K562 (cell line): ENCODE results near the gene TECPR2. TPM values are rescaled to one million over a fixed set of nuclear protein-coding genes. Genes with fewer than 3 reads are reported as not detected.

ENCODE experiments used
- ATAC-seq: fragments of 200-7000 bp; cut with Tn5 transposase; 3 replicates; pipeline ENCODE4 v1.9.1; 2020; ENCODE audit warnings: moderate library complexity
- BruUV-seq: library from RNA; stranded (reverse); fragments of 400-500 nt; replicated peaks from 2 replicates; lab custom pipeline; 2021; lab: Mats Ljungman, UMichigan
- CTCF ChIA-PET: fragments of 300-600 bp; formaldehyde crosslinking; extraction: SDS; loops from one replicate; lab custom pipeline; 2021; ENCODE audit warnings: low intra/inter-chr PET ratio; lab: Yijun Ruan, JAX
- POLR2A ChIA-PET: fragments of 300-600, 350-650 bp; sonication (Branson Sonifier 250); formaldehyde crosslinking; extraction: SDS; loops from one replicate; lab custom pipeline; 2021; ENCODE audit warnings: antibody characterized with exemption, inconsistent platforms; lab: Yijun Ruan, JAX
- DNase-seq, 4 experiments: peaks; one replicate each; pipeline versions ENCODE4 v3.0.0 to v3.0.0-alpha.2; 2011 to 2018; ENCODE audit warnings: low spot score in 3 of 4, mixed read lengths in 3 of 4; ENCODE audit errors: extremely low read depth in 1 of 4
- FAIRE-seq: peaks from 2 replicates; lab custom pipeline; 2011; peaks lifted over from hg19 to GRCh38; lab: Jason Lieb, UNC
- H2AFZ ChIP-seq: 2 replicates; pipeline ENCODE4 v1.6.0; 2011; ENCODE audit warnings: low read depth, low read length, control low read depth, inconsistent platforms
- H3K27ac ChIP-seq: fragments of 200-600 bp; 3 replicates; pipeline ENCODE4 v1.8.0; 2011; ENCODE audit warnings: low read depth, mild to moderate bottlenecking, control low read depth, inconsistent platforms, low read length, moderate library complexity, mixed read lengths; ENCODE audit errors: extremely low read depth
- H3K27me3 ChIP-seq, 2 experiments: fragments of 300-600 bp in 1 of 2; 2 replicates in 1 of 2; 3 replicates in 1 of 2; pipeline versions ENCODE4 v1.6.0 to v1.8.0; 2011; ENCODE audit warnings: inconsistent platforms in 2 of 2, low read length in 2 of 2, mild to moderate bottlenecking in 1 of 2, mixed read lengths in 1 of 2, moderate library complexity in 1 of 2; ENCODE audit not compliant: control insufficient read depth in 2 of 2, insufficient read depth in 2 of 2
- H3K36me3 ChIP-seq: fragments of 300-600 bp; 3 replicates; pipeline ENCODE4 v1.8.0; 2011; ENCODE audit warnings: mild to moderate bottlenecking, low read length, inconsistent platforms; ENCODE audit not compliant: control insufficient read depth, insufficient read depth
- H3K4me1 ChIP-seq, 2 experiments: fragments of 200-600 bp in 1 of 2; replicated peaks in 1 of 2; 2 replicates in 1 of 2; 3 replicates in 1 of 2; pipeline versions ENCODE4 v1.5.1 to v1.8.0; 2011; ENCODE audit warnings: inconsistent platforms in 2 of 2, low read length in 2 of 2, mild to moderate bottlenecking in 1 of 2, mixed read lengths in 1 of 2, moderate library complexity in 1 of 2; ENCODE audit not compliant: control insufficient read depth in 2 of 2, insufficient read depth in 2 of 2
- H3K4me2 ChIP-seq: 2 replicates; pipeline ENCODE4 v1.6.1; 2011; ENCODE audit warnings: low read length, control low read depth, inconsistent platforms, mixed read lengths; ENCODE audit not compliant: insufficient read depth
- H3K4me3 ChIP-seq: fragments of 200-600 bp; sonication (generic), shearing (Covaris generic); 2 replicates; pipeline ENCODE4 v1.5.1; 2016; ENCODE audit warnings: control low read depth, inconsistent platforms
- H3K79me2 ChIP-seq: fragments of 200-600 bp; 3 replicates; pipeline ENCODE4 v1.8.0; 2011; ENCODE audit warnings: low read length, inconsistent platforms; ENCODE audit not compliant: control insufficient read depth, insufficient read depth
- H3K9ac ChIP-seq, 2 experiments: 2 replicates each; pipeline versions ENCODE4 v1.6.0 to v1.6.1; 2011; ENCODE audit warnings: low read depth in 2 of 2, low read length in 2 of 2, control low read depth in 1 of 2, inconsistent platforms in 1 of 2, mild to moderate bottlenecking in 1 of 2, mixed read lengths in 1 of 2; ENCODE audit not compliant: insufficient read depth in 1 of 2
- H3K9me1 ChIP-seq: one replicate; pipeline ENCODE4 v1.6.0; 2011; ENCODE audit warnings: inconsistent platforms, mild to moderate bottlenecking, low read length, moderate library complexity; ENCODE audit not compliant: control insufficient read depth, insufficient read depth
- H3K9me3 ChIP-seq: replicated peaks from 2 replicates; pipeline ENCODE4 v1.5.1; 2011; ENCODE audit warnings: low read depth, low read length, inconsistent platforms; ENCODE audit not compliant: control insufficient read depth, insufficient read depth
- H4K20me1 ChIP-seq: replicated peaks from 2 replicates; pipeline ENCODE4 v1.6.1; 2011; ENCODE audit warnings: low read length, inconsistent platforms, mixed read lengths; ENCODE audit not compliant: control insufficient read depth, insufficient read depth
- ILK ChIP-seq: fragments of 450-650 bp; IDR thresholded peaks from 2 replicates; pipeline ENCODE4 v1.6.1; 2016; ENCODE audit warnings: missing genetic modification characterization, low read depth, mild to moderate bottlenecking, missing compliant biosample characterization, moderate library complexity, borderline replicate concordance
- KDM2B ChIP-seq: fragments of 250-450 bp; sonication (Bioruptor Pico); IDR thresholded peaks from 2 replicates; pipeline ENCODE4 v1.8.0; 2021; ENCODE audit warnings: mild to moderate bottlenecking, moderate library complexity
- MBD2 ChIP-seq: sonication (generic); IDR thresholded peaks from 2 replicates; pipeline ENCODE4 v1.6.1; 2016; ENCODE audit warnings: low read depth, borderline replicate concordance
- MXD1 ChIP-seq: fragments of 250-450 bp; sonication (Bioruptor Pico); IDR thresholded peaks from 2 replicates; pipeline ENCODE4 v1.8.0; 2021; ENCODE audit warnings: borderline replicate concordance, mild to moderate bottlenecking, moderate library complexity; ENCODE audit not compliant: poor library complexity, severe bottlenecking
- NR4A1 ChIP-seq, 2 experiments: fragments of 250-450 bp in 1 of 2; fragments of 450-650 bp in 1 of 2; sonication (Bioruptor Pico) in 1 of 2; IDR thresholded peaks; 2 replicates each; pipeline versions ENCODE4 v1.4.0 to v1.6.1; 2016 to 2020; ENCODE audit warnings: mild to moderate bottlenecking in 2 of 2, missing compliant biosample characterization in 1 of 2, missing genetic modification characterization in 1 of 2, moderate library complexity in 1 of 2
- RAD21 ChIP-seq, 2 experiments: fragments of 250-450 bp in 1 of 2; fragments of 450-650 bp in 1 of 2; sonication (Bioruptor Pico) in 1 of 2; formaldehyde crosslinking in 1 of 2; IDR thresholded peaks in 1 of 2; conservative IDR thresholded peaks in 1 of 2; 2 replicates each; pipeline versions ENCODE4 v1.4.0 to v1.8.0; 2020 to 2022; ENCODE audit warnings: mild to moderate bottlenecking in 2 of 2, moderate library complexity in 1 of 2
- RAD51 ChIP-seq: fragments of 450-650 bp; IDR thresholded peaks from 2 replicates; pipeline ENCODE4 v1.7.1; 2016; ENCODE audit warnings: low read depth, mild to moderate bottlenecking, borderline replicate concordance
- SNIP1 ChIP-seq: fragments of 450-650 bp; IDR thresholded peaks from 2 replicates; pipeline ENCODE4 v1.7.1; 2017; ENCODE audit warnings: low read depth, mild to moderate bottlenecking
- YBX1 ChIP-seq: fragments of 450-650 bp; IDR thresholded peaks from 2 replicates; pipeline ENCODE4 v1.7.1; 2016; ENCODE audit warnings: mild to moderate bottlenecking
- ZNF121 ChIP-seq: sonication (generic); formaldehyde crosslinking; conservative IDR thresholded peaks from 2 replicates; pipeline ENCODE4 v1.8.0; 2022; ENCODE audit warnings: missing genetic modification reagents
- ZNF175 ChIP-seq: fragments of 200-800 bp; sonication (Bioruptor generic); IDR thresholded peaks from 2 replicates; pipeline ENCODE4 v1.6.1; 2016; ENCODE audit warnings: low read depth, mild to moderate bottlenecking, missing genetic modification characterization, missing compliant biosample characterization
- ZNF311 ChIP-seq: fragments of 250-450 bp; sonication (Bioruptor Pico); IDR thresholded peaks from 2 replicates; pipeline ENCODE4 v1.4.0; 2020; ENCODE audit warnings: mild to moderate bottlenecking, moderate library complexity
- WGBS: fragments of 100-300 bp; shearing (Covaris generic); methylation state at CpG from one replicate; pipeline ENCODE4 v1.1.6; 2016; ENCODE audit warnings: low coverage, mixed read lengths; ENCODE audit not compliant: insufficient coverage; ENCODE audit errors: missing lambda C conversion rate; 5-methylcytosine and 5-hydroxymethylcytosine counted together
- in situ Hi-C: fragments of 300-500 bp; cut with MboI; formaldehyde crosslinking; loops from 4 replicates; pipeline ENCODE4 v1.15.0; 2018; ENCODE audit warnings: inconsistent platforms, mixed read lengths
- intact Hi-C: fragments of 100-400 bp; cut with micrococcal nuclease; formaldehyde crosslinking; loops from 2 replicates; pipeline ENCODE4 v1.14.2; 2022
- polyA plus RNA-seq, 8 experiments: library from polyadenylated mRNA; depleted of rRNA in 4 of 8; stranded (reverse) in 5 of 8; unstranded in 3 of 8; fragments of >200 nt; fragmentation: Nextera tagmentation in 2 of 8; fragmentation: Illumina TruSeq in 1 of 8; extraction: Ambion mirVana in 2 of 8; extraction: Trizol in 1 of 8; gene quantifications; 2 replicates each; pipeline versions ENCODE4 v1.2.1 to v1.2.3, GENCODE V29; 2011 to 2014; ENCODE audit warnings: inconsistent platforms in 1 of 8, missing spikeins in 1 of 8
- total RNA-seq, 7 experiments: library from RNA; depleted of rRNA in 6 of 7; stranded (reverse); fragments of >200 nt in 6 of 7; fragmentation: Illumina TruSeq in 2 of 7; extraction: Trizol in 2 of 7; gene quantifications; 2 replicates each; pipeline versions ENCODE4 v1.2.1 to v1.2.3, GENCODE V29; 2011 to 2021; ENCODE audit warnings: low replicate concordance in 1 of 7
- TF ChIP-seq, protein P1 (sequence below): fragments of 450-650 bp; conservative IDR thresholded peaks from 2 replicates; pipeline ENCODE4 v1.6.1; 2016; ENCODE audit warnings: missing genetic modification characterization, low read depth, mild to moderate bottlenecking, control low read depth, missing compliant biosample characterization
- TF ChIP-seq, protein P2 (sequence below): fragments of 450-650 bp; conservative IDR thresholded peaks from 2 replicates; pipeline ENCODE4 v1.6.1; 2016; ENCODE audit warnings: missing genetic modification characterization, low read depth, mild to moderate bottlenecking, missing compliant biosample characterization, moderate library complexity

TECPR2 gene
- total and polyA plus RNA-seq, 9 of the 15 experiments (the other 6 are each of a cell fraction or from before 2014, with no cell fraction given), result 0.04 to 3.0 (median 0.83) TPM

- Histone ChIP-seq H3K4me1 (no peaks in the 10 kb centered on the region; a peak in 1 of 5 replicates), H3K36me3 (no peaks in the 10 kb centered on the region; the same call in 2 of the 3 replicates), H3K9me1 (no peaks in the 10 kb centered on the region), H3K27ac (no peak overlapping the region), H3K79me2 (no peaks in the 10 kb centered on the region), H3K9ac (no peak overlapping the region), H3K27me3 (no peaks in the 10 kb centered on the region), H3K4me3 (no peak overlapping the region), H4K20me1 (no peaks in the 10 kb centered on the region), H3K4me2 (no peak overlapping the region), H3K9me3 (no peaks in the 10 kb centered on the region), H2AFZ (no peak overlapping the region)
- no TSS peak for BruUV-seq
- 54% methylated on average over 3 of the region's 5 CpGs for WGBS
- no peak for TF ChIP-seq NR4A1 (CRISPR knock-in tag; IDR thresholded peaks at IDR 0.05)
- TF ChIP-seq NR4A1 (tag; IDR thresholded peaks at IDR 0.05), result no peak
- TF ChIP-seq, protein P1, sequence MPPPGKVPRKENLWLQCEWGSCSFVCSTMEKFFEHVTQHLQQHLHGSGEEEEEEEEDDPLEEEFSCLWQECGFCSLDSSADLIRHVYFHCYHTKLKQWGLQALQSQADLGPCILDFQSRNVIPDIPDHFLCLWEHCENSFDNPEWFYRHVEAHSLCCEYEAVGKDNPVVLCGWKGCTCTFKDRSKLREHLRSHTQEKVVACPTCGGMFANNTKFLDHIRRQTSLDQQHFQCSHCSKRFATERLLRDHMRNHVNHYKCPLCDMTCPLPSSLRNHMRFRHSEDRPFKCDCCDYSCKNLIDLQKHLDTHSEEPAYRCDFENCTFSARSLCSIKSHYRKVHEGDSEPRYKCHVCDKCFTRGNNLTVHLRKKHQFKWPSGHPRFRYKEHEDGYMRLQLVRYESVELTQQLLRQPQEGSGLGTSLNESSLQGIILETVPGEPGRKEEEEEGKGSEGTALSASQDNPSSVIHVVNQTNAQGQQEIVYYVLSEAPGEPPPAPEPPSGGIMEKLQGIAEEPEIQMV, result no peak
- TF ChIP-seq SNIP1, result no peak
- TF ChIP-seq, protein P2, sequence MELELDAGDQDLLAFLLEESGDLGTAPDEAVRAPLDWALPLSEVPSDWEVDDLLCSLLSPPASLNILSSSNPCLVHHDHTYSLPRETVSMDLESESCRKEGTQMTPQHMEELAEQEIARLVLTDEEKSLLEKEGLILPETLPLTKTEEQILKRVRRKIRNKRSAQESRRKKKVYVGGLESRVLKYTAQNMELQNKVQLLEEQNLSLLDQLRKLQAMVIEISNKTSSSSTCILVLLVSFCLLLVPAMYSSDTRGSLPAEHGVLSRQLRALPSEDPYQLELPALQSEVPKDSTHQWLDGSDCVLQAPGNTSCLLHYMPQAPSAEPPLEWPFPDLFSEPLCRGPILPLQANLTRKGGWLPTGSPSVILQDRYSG (tag), result no peak
- no peak for TF ChIP-seq ZNF175
- TF ChIP-seq ILK (tag), result no peak
- no peak for TF ChIP-seq MXD1 (CRISPR knock-in tag)
- no peak for TF ChIP-seq ZNF121 (CRISPR knock-in tag)
- no peak for TF ChIP-seq KDM2B (CRISPR knock-in tag)
- no peak for TF ChIP-seq MBD2
- TF ChIP-seq YBX1, result no peak
- TF ChIP-seq RAD51, result no peak
- no peak for TF ChIP-seq RAD21 (CRISPR knock-in tag; conservative IDR thresholded peaks at IDR 0.05 in 1 of 2, IDR thresholded peaks at IDR 0.05 in 1 of 2)
- TF ChIP-seq ZNF311 (CRISPR knock-in tag), result no peak
- in situ Hi-C loops, result no loop called here
- DNase-seq, result no peak
- POLR2A ChIA-PET, result interaction anchor here (0.5 to 2.6 kb wide), 3 partner anchors 12 to 133 kb away, joined by 3 to 9 read pairs (median 4); partner anchors contain the start of genes CINP and TECPR2
- ATAC-seq, result no peak
- CTCF ChIA-PET, result no interaction called here
- no peak for FAIRE-seq
- intact Hi-C loops, result no loop called here
These were observed 12.4 kb downstream of the TECPR2 start for GRCh38 chr14:102375119-102375518.
